Nephron (organoid): Measurements from ENCODE around the gene DESI2.
"Not testable (repeated sequence)": the region's sequence is repeated elsewhere in the genome, so short reads cannot be mapped to it uniquely, and the experiment has no call there.

ENCODE experiments used
- H3K27ac Mint-ChIP-seq, 3 experiments: 2 replicates each; pipeline ENCODE4 v1.8.0; 2020; ENCODE audit warnings: mixed read lengths in 3 of 3, mild to moderate bottlenecking in 2 of 3, moderate library complexity in 1 of 3
- H3K27me3 Mint-ChIP-seq: 2 replicates; pipeline ENCODE4 v1.8.0; 2021; ENCODE audit warnings: low read depth, mild to moderate bottlenecking, moderate library complexity, mixed read lengths
- H3K36me3 Mint-ChIP-seq: 2 replicates; pipeline ENCODE4 v1.8.0; 2020; ENCODE audit warnings: low read depth, mixed read lengths
- H3K4me1 Mint-ChIP-seq: 2 replicates; pipeline ENCODE4 v1.8.0; 2020; ENCODE audit warnings: mixed read lengths
- H3K4me3 Mint-ChIP-seq, 3 experiments: 2 replicates each; pipeline ENCODE4 v1.8.0; 2020; ENCODE audit warnings: mild to moderate bottlenecking in 3 of 3, mixed read lengths in 3 of 3, moderate library complexity in 2 of 3
- H3K9me3 Mint-ChIP-seq: 2 replicates; pipeline ENCODE4 v1.8.0; 2020; ENCODE audit warnings: mixed read lengths
- TF ChIP-seq, protein P1 (sequence below), 3 experiments: fragments of 200-600 bp; sonication (generic); IDR thresholded peaks; one replicate each; pipeline ENCODE4 v1.5.0; 2021; ENCODE audit warnings: antibody characterized with exemption in 3 of 3; ENCODE audit not compliant: unreplicated experiment in 3 of 3

The DESI2 gene

GRCh38 chr1:244678697-244679096 is 25.8 kb downstream of the DESI2 start:
- Mint-ChIP-seq H3K27me3 (no peaks in the 10 kb centered on the region), H3K9me3 (no peaks in the 10 kb centered on the region), H3K4me3 (no peak overlapping the region), H3K27ac (no peak overlapping the region), H3K36me3 (peaks cover 48% of the 10 kb centered on the region), H3K4me1 (peaks cover 25% of the 10 kb centered on the region)
- TF ChIP-seq, protein P1, sequence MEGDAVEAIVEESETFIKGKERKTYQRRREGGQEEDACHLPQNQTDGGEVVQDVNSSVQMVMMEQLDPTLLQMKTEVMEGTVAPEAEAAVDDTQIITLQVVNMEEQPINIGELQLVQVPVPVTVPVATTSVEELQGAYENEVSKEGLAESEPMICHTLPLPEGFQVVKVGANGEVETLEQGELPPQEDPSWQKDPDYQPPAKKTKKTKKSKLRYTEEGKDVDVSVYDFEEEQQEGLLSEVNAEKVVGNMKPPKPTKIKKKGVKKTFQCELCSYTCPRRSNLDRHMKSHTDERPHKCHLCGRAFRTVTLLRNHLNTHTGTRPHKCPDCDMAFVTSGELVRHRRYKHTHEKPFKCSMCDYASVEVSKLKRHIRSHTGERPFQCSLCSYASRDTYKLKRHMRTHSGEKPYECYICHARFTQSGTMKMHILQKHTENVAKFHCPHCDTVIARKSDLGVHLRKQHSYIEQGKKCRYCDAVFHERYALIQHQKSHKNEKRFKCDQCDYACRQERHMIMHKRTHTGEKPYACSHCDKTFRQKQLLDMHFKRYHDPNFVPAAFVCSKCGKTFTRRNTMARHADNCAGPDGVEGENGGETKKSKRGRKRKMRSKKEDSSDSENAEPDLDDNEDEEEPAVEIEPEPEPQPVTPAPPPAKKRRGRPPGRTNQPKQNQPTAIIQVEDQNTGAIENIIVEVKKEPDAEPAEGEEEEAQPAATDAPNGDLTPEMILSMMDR (IDR thresholded peaks at IDR 0.05; ENCODE audit: unreplicated experiment in 3 of 3) = no peak

- Mint-ChIP-seq H3K36me3 (peaks cover 41% of the 10 kb centered on the region), H3K27ac (no peak overlapping the region), H3K27me3 (no peaks in the 10 kb centered on the region), H3K4me1 (peaks cover 8% of the 10 kb centered on the region), H3K4me3 (no peak overlapping the region), H3K9me3 (no peaks in the 10 kb centered on the region)
- TF ChIP-seq, protein P1 (IDR thresholded peaks at IDR 0.05; ENCODE audit: unreplicated experiment in 3 of 3) = no peak
These were observed 27.7 kb downstream of the DESI2 start for GRCh38 chr1:244680667-244681066.

DNA sequence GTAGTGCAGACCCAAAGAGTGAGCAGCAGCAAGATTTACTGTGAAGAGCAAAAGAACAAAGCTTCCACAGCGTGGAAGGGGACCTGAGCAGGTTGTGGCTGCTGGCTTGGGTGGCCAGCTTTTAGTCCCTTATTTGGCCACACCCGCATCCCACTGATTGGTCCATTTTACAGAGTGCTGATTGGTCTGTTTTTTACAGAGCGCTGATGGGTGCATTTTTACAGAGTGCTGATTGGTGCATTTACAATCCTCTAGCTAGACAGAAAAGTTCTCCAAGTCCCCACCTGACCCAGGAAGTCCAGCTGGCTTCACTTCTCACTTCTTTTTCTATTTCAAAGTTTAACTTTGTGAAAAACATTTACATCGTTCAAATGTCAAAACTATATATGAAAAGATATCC is 29.2 kb downstream of the DESI2 start:
- not testable (repeated sequence) for H3K9me3 Mint-ChIP-seq, H3K27ac Mint-ChIP-seq, H3K27me3 Mint-ChIP-seq, H3K4me3 Mint-ChIP-seq, H3K4me1 Mint-ChIP-seq
- H3K36me3 Mint-ChIP-seq = peaks cover 45% of the 10 kb centered on the region

DNA sequence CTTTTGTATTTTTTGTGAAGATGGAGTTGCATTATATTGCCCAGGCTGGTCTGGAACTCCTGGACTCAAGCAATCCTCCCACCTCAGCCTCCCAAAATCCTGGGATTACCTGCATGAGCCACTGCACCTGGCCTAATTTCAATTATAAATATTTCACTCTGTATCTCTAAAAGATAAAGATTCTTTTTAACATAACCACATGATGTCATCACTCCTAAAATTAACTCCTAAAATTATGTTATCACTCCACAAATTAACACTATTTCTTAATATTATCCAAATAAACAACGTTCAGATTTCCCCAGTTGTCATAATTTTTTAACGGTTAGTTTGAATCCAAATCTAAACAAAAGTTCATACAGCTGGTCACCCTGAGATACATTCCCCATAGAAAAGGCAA is 43.0 kb downstream of the DESI2 start:
- Mint-ChIP-seq H3K9me3 (peaks cover 2% of the 10 kb centered on the region), H3K4me3 (no peak overlapping the region)

GRCh38 chr1:244699741-244700140 is 46.8 kb downstream of the DESI2 start:
- TF ChIP-seq, protein P1 (IDR thresholded peaks at IDR 0.05; ENCODE audit: unreplicated experiment in 3 of 3) = no peak
- Mint-ChIP-seq H3K4me3 (no peak overlapping the region), H3K27me3 (no peaks in the 10 kb centered on the region), H3K27ac (no peak overlapping the region), H3K36me3 (peaks cover 73% of the 10 kb centered on the region), H3K9me3 (peaks cover 5% of the 10 kb centered on the region), H3K4me1 (no peaks in the 10 kb centered on the region)

More for the DNA sequence above, 43.0 kb downstream of the DESI2 start:
- H3K4me1 Mint-ChIP-seq = peaks cover 5% of the 10 kb centered on the region
- no peaks in the 10 kb centered on the region for H3K27me3 Mint-ChIP-seq
- H3K36me3 Mint-ChIP-seq = peaks cover 82% of the 10 kb centered on the region
- no peak overlapping the region for H3K27ac Mint-ChIP-seq
- TF ChIP-seq, protein P1 (IDR thresholded peaks at IDR 0.05; ENCODE audit: unreplicated experiment in 3 of 3) = no peak

DNA sequence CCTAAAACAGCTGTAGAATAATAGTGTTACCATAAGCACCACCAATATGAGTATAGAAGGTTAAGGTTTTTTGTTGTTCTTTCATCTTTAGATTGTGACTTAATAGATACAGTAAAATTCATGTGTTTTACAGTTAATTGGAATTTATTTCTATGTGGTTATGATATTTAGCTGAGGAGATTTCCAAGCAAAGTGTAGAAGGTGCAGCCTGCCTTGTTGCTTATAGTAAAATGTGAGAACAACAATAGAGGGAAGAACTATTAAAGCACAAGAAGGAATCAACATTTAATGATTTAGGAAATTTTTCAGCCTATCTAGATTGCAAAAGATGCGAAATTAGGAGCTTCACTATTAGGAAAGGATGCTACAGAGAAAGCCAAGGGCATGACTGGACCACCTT is 47.9 kb downstream of the DESI2 start:
- H3K4me1 Mint-ChIP-seq = no peaks in the 10 kb centered on the region
- TF ChIP-seq, protein P1 (IDR thresholded peaks at IDR 0.05; ENCODE audit: unreplicated experiment in 3 of 3) = no peak
- no peak overlapping the region for H3K27ac Mint-ChIP-seq
- no peak overlapping the region for H3K4me3 Mint-ChIP-seq
- peaks cover 5% of the 10 kb centered on the region for H3K9me3 Mint-ChIP-seq
- no peaks in the 10 kb centered on the region for H3K27me3 Mint-ChIP-seq
- peaks cover 78% of the 10 kb centered on the region for H3K36me3 Mint-ChIP-seq
